Activated CD8-positive, alpha-beta memory T cell treated with anti-CD3 and anti-CD28 coated beads, Interleukin-2, amount 10 ng/mL, durations not matched to agents 7 days and 5 days (primary cell): Measurements from ENCODE around the gene PPP1R12B. TPM values are rescaled to one million over a fixed set of nuclear protein-coding genes. Genes with fewer than 3 reads are reported as not detected.
"Not testable (repeated sequence)": the region's sequence is repeated elsewhere in the genome, so short reads cannot be mapped to it uniquely, and the experiment has no call there.

Source experiments
- ATAC-seq: fragments of 150-1000 bp; cut with Tn5 transposase; one replicate; pipeline ENCODE4 v1.10.0; 2021; ENCODE audit warnings: moderate library complexity
- CTCF ChIA-PET: fragments of 350-600 bp; sonication (Branson Sonifier 250); formaldehyde crosslinking; loops from one replicate; lab custom pipeline; 2021; ENCODE audit warnings: antibody characterized with exemption; lab: Charles Lee
- DNase-seq: peaks from one replicate; pipeline ENCODE4 v3.0.0-alpha.2; 2020
- H3K27ac Mint-ChIP-seq: one replicate; pipeline ENCODE4 v1.8.0; 2021; ENCODE audit warnings: mild to moderate bottlenecking, mixed read lengths
- H3K27me3 Mint-ChIP-seq: one replicate; pipeline ENCODE4 v1.8.0; 2021; ENCODE audit warnings: mixed read lengths
- H3K36me3 Mint-ChIP-seq: one replicate; pipeline ENCODE4 v1.8.0; 2021; ENCODE audit warnings: mild to moderate bottlenecking, mixed read lengths
- H3K4me1 Mint-ChIP-seq: one replicate; pipeline ENCODE4 v1.8.0; 2021; ENCODE audit warnings: mixed read lengths
- H3K4me3 Mint-ChIP-seq: one replicate; pipeline ENCODE4 v1.8.0; 2021; ENCODE audit warnings: mild to moderate bottlenecking, moderate library complexity, mixed read lengths
- H3K9me3 Mint-ChIP-seq: one replicate; pipeline ENCODE4 v1.8.0; 2022; ENCODE audit warnings: low read depth, mixed read lengths
- total RNA-seq, 2 experiments: library from RNA; stranded (reverse); gene quantifications; one replicate each; pipeline ENCODE4 v1.2.3, GENCODE V29; 2021

The PPP1R12B gene
- total RNA-seq, 2 experiments from 2014 or later: 20.3 to 34.2 TPM

- DNase-seq, ATAC-seq, H3K27me3 Mint-ChIP-seq, H3K4me3 Mint-ChIP-seq, H3K9me3 Mint-ChIP-seq, H3K27ac Mint-ChIP-seq, H3K36me3 Mint-ChIP-seq: not testable (repeated sequence)
- peaks cover 13% of the 10 kb centered on the region for H3K4me1 Mint-ChIP-seq
- CTCF ChIA-PET: interaction anchor here (1.2 kb wide), 1 partner anchor 17 kb away, joined by 3 read pairs; no protein-coding TSS in a partner anchor
Observed at GRCh38 chr1:202546377-202546776, 197.9 kb downstream of the PPP1R12B start.

- H3K27ac Mint-ChIP-seq, ATAC-seq, H3K36me3 Mint-ChIP-seq, H3K9me3 Mint-ChIP-seq, H3K27me3 Mint-ChIP-seq, H3K4me3 Mint-ChIP-seq, DNase-seq: not testable (repeated sequence)
- CTCF ChIA-PET: interaction anchor here (1.2 kb wide), 1 partner anchor 17 kb away, joined by 3 read pairs; no protein-coding TSS in a partner anchor
- peaks cover 13% of the 10 kb centered on the region for H3K4me1 Mint-ChIP-seq
Observed at GRCh38 chr1:202546796-202547195, 198.3 kb downstream of the PPP1R12B start.

GRCh38 chr1:202547215-202547614 lies 198.7 kb downstream of the PPP1R12B start:
- Mint-ChIP-seq H3K4me3 (no peak overlapping the region), H3K9me3 (no peaks in the 10 kb centered on the region), H3K4me1 (peaks cover 13% of the 10 kb centered on the region), H3K27ac (no peak overlapping the region), H3K27me3 (no peaks in the 10 kb centered on the region), H3K36me3 (no peaks in the 10 kb centered on the region)
- ATAC-seq (no peak), DNase-seq (no peak)
- CTCF ChIA-PET: interaction anchor here (1.2 kb wide), 1 partner anchor 17 kb away, joined by 3 read pairs; no protein-coding TSS in a partner anchor

- H3K27me3 Mint-ChIP-seq, H3K36me3 Mint-ChIP-seq, CTCF ChIA-PET, H3K4me3 Mint-ChIP-seq, H3K27ac Mint-ChIP-seq, DNase-seq, H3K9me3 Mint-ChIP-seq, ATAC-seq: not testable (repeated sequence)
- H3K4me1 Mint-ChIP-seq: peaks cover 16% of the 10 kb centered on the region
Observed at GRCh38 chr1:202550088-202550487, 201.6 kb downstream of the PPP1R12B start.

GRCh38 chr1:202551683-202552082 lies 203.2 kb downstream of the PPP1R12B start:
- Mint-ChIP-seq H3K9me3 (no peaks in the 10 kb centered on the region), H3K36me3 (no peaks in the 10 kb centered on the region), H3K27me3 (no peaks in the 10 kb centered on the region), H3K4me1 (peaks cover 7% of the 10 kb centered on the region), H3K27ac (no peak overlapping the region), H3K4me3 (no peak overlapping the region)
- CTCF ChIA-PET: no interaction called here
- no peak for DNase-seq
- no peak for ATAC-seq

- H3K9me3 Mint-ChIP-seq, ATAC-seq, H3K4me3 Mint-ChIP-seq, CTCF ChIA-PET, H3K36me3 Mint-ChIP-seq, H3K4me1 Mint-ChIP-seq, H3K27me3 Mint-ChIP-seq, H3K27ac Mint-ChIP-seq, DNase-seq: not testable (repeated sequence)
Observed at GRCh38 chr1:202552615-202553014, 204.1 kb downstream of the PPP1R12B start.

- H3K27me3 Mint-ChIP-seq, H3K27ac Mint-ChIP-seq, H3K4me1 Mint-ChIP-seq, CTCF ChIA-PET, DNase-seq, H3K9me3 Mint-ChIP-seq, ATAC-seq, H3K36me3 Mint-ChIP-seq, H3K4me3 Mint-ChIP-seq: not testable (repeated sequence)
Observed at GRCh38 chr1:202553078-202553477, 204.6 kb downstream of the PPP1R12B start.

GRCh38 chr1:202553560-202554038 lies 205.1 kb downstream of the PPP1R12B start:
- Mint-ChIP-seq H3K36me3 (no peaks in the 10 kb centered on the region), H3K4me1 (peaks cover 3% of the 10 kb centered on the region), H3K4me3 (no peak overlapping the region), H3K27ac (no peak overlapping the region), H3K27me3 (no peaks in the 10 kb centered on the region), H3K9me3 (no peaks in the 10 kb centered on the region)
- CTCF ChIA-PET: no interaction called here
- DNase-seq: no peak
- no peak for ATAC-seq

- ATAC-seq, H3K27me3 Mint-ChIP-seq, H3K9me3 Mint-ChIP-seq, H3K36me3 Mint-ChIP-seq, CTCF ChIA-PET, H3K4me1 Mint-ChIP-seq, DNase-seq, H3K27ac Mint-ChIP-seq, H3K4me3 Mint-ChIP-seq: not testable (repeated sequence)
Observed at GRCh38 chr1:202554619-202555018, 206.1 kb downstream of the PPP1R12B start.

GRCh38 chr1:202556037-202556436 lies 207.5 kb downstream of the PPP1R12B start:
- H3K27me3 Mint-ChIP-seq, H3K4me1 Mint-ChIP-seq, DNase-seq, H3K36me3 Mint-ChIP-seq, ATAC-seq, H3K9me3 Mint-ChIP-seq, H3K4me3 Mint-ChIP-seq, H3K27ac Mint-ChIP-seq, CTCF ChIA-PET: not testable (repeated sequence)

- H3K36me3 Mint-ChIP-seq, H3K4me3 Mint-ChIP-seq, CTCF ChIA-PET, H3K9me3 Mint-ChIP-seq, H3K27ac Mint-ChIP-seq, H3K27me3 Mint-ChIP-seq, ATAC-seq, DNase-seq: not testable (repeated sequence)
- H3K4me1 Mint-ChIP-seq: peaks cover 12% of the 10 kb centered on the region
Observed at GRCh38 chr1:202557662-202558061, 209.2 kb downstream of the PPP1R12B start.

GRCh38 chr1:202561240-202561639 lies 212.7 kb downstream of the PPP1R12B start:
- H3K9me3 Mint-ChIP-seq: no peaks in the 10 kb centered on the region
- no peaks in the 10 kb centered on the region for H3K36me3 Mint-ChIP-seq
- CTCF ChIA-PET: interaction anchor here (0.7 to 1.6 kb wide), 2 partner anchors 12 to 55 kb away, joined by 3 to 5 read pairs; no protein-coding TSS in a partner anchor
- DNase-seq (no peak), ATAC-seq (no peak)
- peaks cover 20% of the 10 kb centered on the region for H3K4me1 Mint-ChIP-seq
- H3K4me3 Mint-ChIP-seq: no peak overlapping the region
- H3K27ac Mint-ChIP-seq: no peak overlapping the region
- no peaks in the 10 kb centered on the region for H3K27me3 Mint-ChIP-seq

GRCh38 chr1:202561726-202562443 lies 213.4 kb downstream of the PPP1R12B start:
- Mint-ChIP-seq H3K4me3 (no peak overlapping the region), H3K27me3 (no peaks in the 10 kb centered on the region), H3K4me1 (peaks cover 24% of the 10 kb centered on the region), H3K27ac (no peak overlapping the region), H3K9me3 (no peaks in the 10 kb centered on the region), H3K36me3 (no peaks in the 10 kb centered on the region)
- DNase-seq (no peak), ATAC-seq (peak; percentile 58)
- CTCF ChIA-PET: interaction anchor here (0.8 to 1.6 kb wide), 3 partner anchors 9 to 13 kb away, joined by 3 to 5 read pairs (median 4); no protein-coding TSS in a partner anchor
